ENCODE data around the gene KCTD7. TPM values are rescaled to one million over a fixed set of nuclear protein-coding genes. Genes with fewer than 3 reads are reported as not detected.

Gene KCTD7
- total RNA-seq, 2 donors from 2014 or later = 17.7 to 61.0 TPM

- no peak overlapping the region for H3K4me3 ChIP-seq
- H3K4me1 ChIP-seq (replicated peaks) = no peaks in the 10 kb centered on the region
- no peak for DNase-seq (ENCODE audit: low spot score)
- no peak for TF ChIP-seq CTCF (IDR thresholded peaks at IDR 0.05)
- TF ChIP-seq POLR2AphosphoS5 (IDR thresholded peaks at IDR 0.05) = no peak
- TF ChIP-seq POLR2A (IDR thresholded peaks at IDR 0.05) = no peak
- 99% methylated on average over 2 of the region's 2 CpGs for WGBS
- no peak overlapping the region for H3K27ac ChIP-seq
- H3K27me3 ChIP-seq (replicated peaks; ENCODE audit: insufficient read depth) = no peaks in the 10 kb centered on the region
- H3K36me3 ChIP-seq = no peaks in the 10 kb centered on the region
- no peaks in the 10 kb centered on the region for H3K9me3 ChIP-seq
- intact Hi-C loops (cut with DNase I) = loop anchor here (10.0 kb wide), 1 partner anchor 156 kb away; no protein-coding TSS in a partner anchor
Measured at GRCh38 chr7:66689081-66689480, 60.4 kb downstream of the KCTD7 start.

GRCh38 chr7:66693331-66693730, 64.7 kb downstream of the KCTD7 start:
- TF ChIP-seq POLR2AphosphoS5 (IDR thresholded peaks at IDR 0.05) (no peak), POLR2A (IDR thresholded peaks at IDR 0.05) (no peak), CTCF (IDR thresholded peaks at IDR 0.05) (no peak)
- 66% methylated on average over 4 of the region's 4 CpGs for WGBS
- no peaks in the 10 kb centered on the region for H3K9me3 ChIP-seq
- H3K27ac ChIP-seq = no peak overlapping the region
- H3K36me3 ChIP-seq = no peaks in the 10 kb centered on the region
- H3K4me3 ChIP-seq = no peak overlapping the region
- intact Hi-C loops (cut with DNase I) = no loop called here
- DNase-seq (ENCODE audit: low spot score) = no peak
- H3K4me1 ChIP-seq (replicated peaks) = no peaks in the 10 kb centered on the region
- no peaks in the 10 kb centered on the region for H3K27me3 ChIP-seq (replicated peaks; ENCODE audit: insufficient read depth)

Other genes with a start within 250 kb of the KCTD7 start
- 10 to 100 TPM; 20.8 to 49.6 TPM for gene RABGEF1, start 111.9 kb downstream of the KCTD7 start, total RNA-seq

Data from prostate gland (tissue), 2 donors.